Colonic mucosa (tissue), 4 donors: ENCODE results near the gene LRP4. TPM values are rescaled to one million over a fixed set of nuclear protein-coding genes. Genes with fewer than 3 reads are reported as not detected.
"Not testable (repeated sequence)": the region's sequence is repeated elsewhere in the genome, so short reads cannot be mapped to it uniquely, and the experiment has no call there.

Experiments used
- DNase-seq: peaks from one replicate; pipeline ENCODE4 v3.0.0-alpha.2; 2020
- H3K27ac ChIP-seq: fragments of 200-600 bp; one replicate; pipeline ENCODE4 v1.8.0; 2021
- H3K27me3 ChIP-seq: fragments of 200-600 bp; one replicate; pipeline ENCODE4 v1.8.0; 2021
- H3K36me3 ChIP-seq: fragments of 200-600 bp; one replicate; pipeline ENCODE4 v1.8.0; 2021
- H3K4me1 ChIP-seq: fragments of 200-600 bp; one replicate; pipeline ENCODE4 v1.8.0; 2021; ENCODE audit warnings: mild to moderate bottlenecking
- H3K4me3 ChIP-seq: fragments of 200-600 bp; one replicate; pipeline ENCODE4 v1.8.0; 2021
- H3K9ac ChIP-seq, 2 donors: one replicate each; pipeline ENCODE4 v1.7.0; 2013; ENCODE audit warnings: control low read depth in 2 of 2, low read depth in 2 of 2, low read length in 2 of 2
- H3K9me3 ChIP-seq: fragments of 200-600 bp; one replicate; pipeline ENCODE4 v1.8.0; 2021
- CTCF ChIP-seq: fragments of 200-600 bp; IDR thresholded peaks from one replicate; pipeline ENCODE4 v1.8.0; 2022; ENCODE audit warnings: antibody characterized with exemption, mild to moderate bottlenecking
- intact Hi-C: fragments of 100-400 bp; cut with DNase I; formaldehyde crosslinking; loops from one replicate; pipeline ENCODE4 v1.14.1; 2022
- total RNA-seq, 2 donors: library from RNA; stranded (reverse); fragmentation: NEBNext Ultra II Directional in 1 of 2; extraction: Animal tissue kit (Norgen Biotek cat#: 25700) in 1 of 2; gene quantifications; one replicate each; pipeline ENCODE4 v1.2.1, GENCODE V29; 2021
- donor health status: healthy.
- donor health status: DM: no; HTN: no; CAD: no.
- donor health status: DM: no; HTN: no; CAD: no.

The LRP4 gene
- total RNA-seq = 10 to 100 TPM; 23.6 to 62.6 TPM

GRCh38 chr11:46918083-46918787, at the start of gene LRP4:
TSS of gene LRP4 (minus strand) at chr11:46918550. CDS start at chr11:46918379, 171 bp downstream.
- H3K36me3 ChIP-seq = no peaks in the 10 kb centered on the region
- peaks cover 3% of the 10 kb centered on the region for H3K27me3 ChIP-seq
- DNase-seq = peak; percentile 62
- H3K9me3 ChIP-seq = no peaks in the 10 kb centered on the region
- H3K27ac ChIP-seq = no peak within 1 kb of the TSS
- intact Hi-C loops = loop anchor here (10.0 kb wide), 1 partner anchor 87 kb away; no protein-coding TSS in a partner anchor
- H3K4me3 ChIP-seq = peak within 1 kb of the TSS; percentile 86
- H3K9ac ChIP-seq = peak within 1 kb of the TSS; percentile 71 to 73
- H3K4me1 ChIP-seq = no peaks in the 10 kb centered on the region
- no peak for TF ChIP-seq CTCF

- Histone ChIP-seq H3K27ac (no peak overlapping the region), H3K36me3 (no peaks in the 10 kb centered on the region), H3K27me3 (no peaks in the 10 kb centered on the region), H3K9ac (no peak overlapping the region), H3K9me3 (no peaks in the 10 kb centered on the region), H3K4me1 (no peaks in the 10 kb centered on the region), H3K4me3 (no peak overlapping the region)
- DNase-seq = no peak
- intact Hi-C loops = no loop called here
- TF ChIP-seq CTCF = no peak
These were observed 49.6 kb upstream of the LRP4 start for GRCh38 chr11:46967962-46968361.

GRCh38 chr11:46966773-46967172, 48.4 kb upstream of the LRP4 start:
- no peaks in the 10 kb centered on the region for H3K27me3 ChIP-seq
- intact Hi-C loops = no loop called here
- H3K9me3 ChIP-seq = no peaks in the 10 kb centered on the region
- no peaks in the 10 kb centered on the region for H3K4me1 ChIP-seq
- no peak for TF ChIP-seq CTCF
- no peak for DNase-seq
- H3K27ac ChIP-seq = no peak overlapping the region
- no peak overlapping the region for H3K4me3 ChIP-seq
- H3K9ac ChIP-seq = no peak overlapping the region
- no peaks in the 10 kb centered on the region for H3K36me3 ChIP-seq

- TF ChIP-seq CTCF = no peak
- H3K27me3 ChIP-seq = no peaks in the 10 kb centered on the region
- intact Hi-C loops = no loop called here
- no peak for DNase-seq
- H3K4me3 ChIP-seq = no peak overlapping the region
- no peak overlapping the region for H3K9ac ChIP-seq
- no peaks in the 10 kb centered on the region for H3K36me3 ChIP-seq
- H3K27ac ChIP-seq = no peak overlapping the region
- H3K4me1 ChIP-seq = no peaks in the 10 kb centered on the region
- no peaks in the 10 kb centered on the region for H3K9me3 ChIP-seq
These were observed 45.5 kb upstream of the LRP4 start for GRCh38 chr11:46963844-46964243.

- DNase-seq, H3K4me1 ChIP-seq, intact Hi-C loops, H3K9ac ChIP-seq, H3K9me3 ChIP-seq, H3K36me3 ChIP-seq, H3K27ac ChIP-seq, H3K4me3 ChIP-seq, H3K27me3 ChIP-seq: not testable (repeated sequence)
These were observed 43.5 kb upstream of the LRP4 start for GRCh38 chr11:46961886-46962285.

GRCh38 chr11:46961041-46961440, 42.7 kb upstream of the LRP4 start:
- no peak for DNase-seq
- Histone ChIP-seq H3K4me3 (no peak overlapping the region), H3K27ac (no peak overlapping the region), H3K36me3 (no peaks in the 10 kb centered on the region), H3K4me1 (no peaks in the 10 kb centered on the region), H3K27me3 (no peaks in the 10 kb centered on the region), H3K9ac (no peak overlapping the region), H3K9me3 (no peaks in the 10 kb centered on the region)
- TF ChIP-seq CTCF = no peak
- intact Hi-C loops = no loop called here
